Thymus (tissue), 11 donors: ENCODE results near the gene PSMB7. TPM values are rescaled to one million over a fixed set of nuclear protein-coding genes. Genes with fewer than 3 reads are reported as not detected.
A peak's percentile ranks its signal among the peaks of the same experiment; 100 is the strongest.

ENCODE experiments used
- DNase-seq, 9 donors: peaks; one replicate each; pipeline ENCODE4 v3.0.0-alpha.2; 2013; ENCODE audit warnings: low spot score in 9 of 9, low read depth in 6 of 9, missing footprints in 1 of 9
- H3K27ac ChIP-seq, 2 donors: one replicate each; pipeline ENCODE4 v1.5.1; 2013; ENCODE audit warnings: control low read depth in 1 of 2, low read depth in 1 of 2, low read length in 1 of 2, mild to moderate bottlenecking in 1 of 2, moderate library complexity in 1 of 2
- H3K27me3 ChIP-seq, 2 donors: one replicate each; pipeline ENCODE4 v1.5.1; 2013; ENCODE audit warnings: low read length in 1 of 2; ENCODE audit not compliant: control insufficient read depth in 2 of 2, insufficient read depth in 1 of 2
- H3K36me3 ChIP-seq, 2 donors: one replicate each; pipeline ENCODE4 v1.5.1; 2013; ENCODE audit warnings: low read length in 1 of 2, mild to moderate bottlenecking in 1 of 2, moderate library complexity in 1 of 2; ENCODE audit not compliant: control insufficient read depth in 2 of 2, insufficient read depth in 2 of 2
- H3K4me1 ChIP-seq, 2 donors: one replicate each; pipeline ENCODE4 v1.5.1; 2013; ENCODE audit warnings: low read length in 2 of 2; ENCODE audit not compliant: control insufficient read depth in 2 of 2, insufficient read depth in 2 of 2
- H3K4me3 ChIP-seq, 2 donors: one replicate each; pipeline ENCODE4 v1.5.1; 2013; ENCODE audit warnings: low read length in 2 of 2, control low read depth in 1 of 2, mild to moderate bottlenecking in 1 of 2
- H3K9me3 ChIP-seq, 2 donors: one replicate each; pipeline ENCODE4 v1.5.1; 2013; ENCODE audit warnings: low read length in 1 of 2, mild to moderate bottlenecking in 1 of 2; ENCODE audit not compliant: control insufficient read depth in 2 of 2, insufficient read depth in 1 of 2
- WGBS: extraction: QIAGEN DNeasy Blood & Tissue Kit; methylation state at CpG from one replicate; pipeline ENCODE4 v1.1.7; 2013; 5-methylcytosine and 5-hydroxymethylcytosine counted together
- polyA plus RNA-seq: library from polyadenylated mRNA; stranded (reverse); fragments of 200-250 nt; gene quantifications from one replicate; pipeline ENCODE4 v1.2.3, GENCODE V29; 2013
- total RNA-seq: library from RNA; stranded (reverse); fragments of 120-200 nt; gene quantifications from one replicate; pipeline ENCODE4 v1.2.4, GENCODE V29; 2013
- donor health status: healthy.

Gene PSMB7
- total and polyA plus RNA-seq, 2 donors: 132 to 177 TPM

DNA sequence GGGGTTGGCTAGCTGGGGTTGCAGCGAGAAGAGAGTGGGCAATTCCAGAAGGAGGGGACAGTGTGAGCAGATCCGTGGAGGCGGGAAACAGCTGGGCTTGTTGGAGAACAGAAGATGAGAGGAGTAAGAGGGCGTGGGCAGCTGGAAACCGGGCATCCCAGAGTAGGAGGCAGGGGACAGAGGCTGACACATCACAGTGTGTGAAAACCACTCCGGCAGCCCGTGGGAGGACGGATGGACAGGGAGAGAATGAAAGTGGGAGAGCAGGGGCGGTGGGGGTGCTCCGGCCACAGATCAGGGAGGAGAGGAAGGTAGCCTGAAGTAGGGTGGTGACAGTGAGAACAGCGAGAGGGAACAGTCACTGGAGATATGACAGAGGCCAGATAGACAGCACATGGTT is 8.3 kb upstream of the PSMB7 start:
- Histone ChIP-seq H3K27me3 (peaks cover 0 to 9% of the 10 kb centered on the region in 2 donors), H3K36me3 (no peaks in the 10 kb centered on the region), H3K4me3 (no peak overlapping the region), H3K9me3 (no peaks in the 10 kb centered on the region), H3K27ac (no peak overlapping the region), H3K4me1 (peaks cover 0 to 7% of the 10 kb centered on the region in 2 donors)
- DNase-seq: no peak
- WGBS: 83% methylated on average over 11 of the region's 11 CpGs

DNA sequence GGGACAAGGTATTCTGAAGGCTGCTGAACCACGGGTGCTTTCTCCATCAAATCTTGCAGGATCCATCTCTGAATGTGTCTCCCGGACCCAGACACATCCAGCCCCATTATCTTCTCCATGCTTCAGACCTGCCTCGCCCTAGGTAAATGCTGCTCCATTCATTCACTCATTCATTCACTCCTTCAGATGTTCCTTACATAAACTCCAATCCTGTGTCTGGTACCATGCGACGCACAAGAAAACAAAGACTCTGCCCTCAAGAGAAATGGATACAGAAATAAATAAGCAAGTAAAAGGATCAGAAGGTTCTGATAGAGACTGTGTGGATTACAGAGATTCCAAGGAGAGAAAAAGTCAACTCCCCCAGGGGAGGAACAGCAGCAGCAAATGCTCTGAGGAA is 7.9 kb upstream of the PSMB7 start:
- no peak overlapping the region for H3K27ac ChIP-seq
- WGBS: 97% methylated on average over 5 of the region's 5 CpGs
- peaks cover 0 to 9% of the 10 kb centered on the region in 2 donors for H3K27me3 ChIP-seq
- no peaks in the 10 kb centered on the region for H3K36me3 ChIP-seq
- no peak overlapping the region for H3K4me3 ChIP-seq
- DNase-seq: no peak
- H3K4me1 ChIP-seq: peaks cover 0 to 7% of the 10 kb centered on the region in 2 donors
- no peaks in the 10 kb centered on the region for H3K9me3 ChIP-seq

DNA sequence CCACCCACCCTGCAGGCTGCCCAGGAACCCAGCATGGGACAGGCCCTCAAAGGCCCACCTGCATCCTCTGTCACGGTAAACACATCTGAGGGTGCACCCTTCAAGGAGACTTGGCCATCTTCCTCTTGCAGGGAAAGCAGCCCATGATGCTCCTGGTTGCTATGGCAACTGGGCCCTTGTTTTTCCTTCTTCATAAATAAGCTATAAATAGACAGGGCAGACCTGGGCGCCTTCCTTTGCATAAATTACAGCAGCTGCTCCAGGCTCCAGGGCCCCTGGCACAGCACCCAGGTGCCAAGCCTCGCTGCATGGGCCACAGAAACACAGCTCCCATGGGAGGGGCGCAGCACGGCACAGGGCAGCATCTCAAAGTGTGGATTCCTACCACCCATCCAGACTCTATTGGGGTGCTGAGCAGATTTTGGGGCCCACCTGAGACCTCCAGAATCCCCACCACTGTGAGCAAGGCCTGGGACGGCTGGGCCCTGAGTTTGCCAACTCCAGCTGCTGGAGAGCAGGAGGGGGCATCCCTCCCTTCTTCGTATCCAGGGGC is 5.8 kb upstream of the PSMB7 start:
- no peak overlapping the region for H3K4me3 ChIP-seq
- WGBS: 69% methylated on average over 7 of the region's 7 CpGs
- no peak overlapping the region for H3K27ac ChIP-seq
- peaks cover 0 to 7% of the 10 kb centered on the region in 2 donors for H3K4me1 ChIP-seq
- no peaks in the 10 kb centered on the region for H3K36me3 ChIP-seq
- peaks cover 0 to 9% of the 10 kb centered on the region in 2 donors for H3K27me3 ChIP-seq
- peak in 3 of 9 donors; percentile 5 to 45 (median 18) for DNase-seq
- peaks cover 0 to 2% of the 10 kb centered on the region in 2 donors for H3K9me3 ChIP-seq

GRCh38 chr9:124419832-124420489 is 4.7 kb upstream of the PSMB7 start:
- no peaks in the 10 kb centered on the region for H3K36me3 ChIP-seq
- H3K9me3 ChIP-seq: peaks cover 0 to 11% of the 10 kb centered on the region in 2 donors
- peaks cover 0 to 9% of the 10 kb centered on the region in 2 donors for H3K27me3 ChIP-seq
- DNase-seq: no peak
- H3K4me1 ChIP-seq: peaks cover under 1 to 7% of the 10 kb centered on the region in 2 donors
- H3K27ac ChIP-seq: no peak overlapping the region
- no peak overlapping the region for H3K4me3 ChIP-seq
- WGBS: 73% methylated on average over 6 of the region's 6 CpGs

- peaks cover 0 to 11% of the 10 kb centered on the region in 2 donors for H3K9me3 ChIP-seq
- H3K27me3 ChIP-seq: no peaks in the 10 kb centered on the region
- no peak overlapping the region for H3K27ac ChIP-seq
- WGBS: 90% methylated on average over 17 of the region's 17 CpGs
- peaks cover 7 to 15% of the 10 kb centered on the region in 2 donors for H3K4me1 ChIP-seq
- no peak overlapping the region for H3K4me3 ChIP-seq
- DNase-seq: no peak
- H3K36me3 ChIP-seq: peaks cover 14 to 31% of the 10 kb centered on the region in 2 donors
Observed at GRCh38 chr9:124415852-124416484, 726 bp upstream of the PSMB7 start.

GRCh38 chr9:124414612-124415011 is 630 bp downstream of the PSMB7 start:
- DNase-seq: no peak
- WGBS: 27% methylated on average over 13 of the region's 13 CpGs
- Histone ChIP-seq H3K27ac (peak overlapping the region in 1 of 2 donors; percentile 76), H3K27me3 (no peaks in the 10 kb centered on the region), H3K9me3 (peaks cover 0 to 11% of the 10 kb centered on the region in 2 donors), H3K4me1 (peaks cover 7 to 9% of the 10 kb centered on the region in 2 donors), H3K36me3 (peaks cover 14 to 40% of the 10 kb centered on the region in 2 donors), H3K4me3 (peak overlapping the region; percentile 83 to 91)

DNA sequence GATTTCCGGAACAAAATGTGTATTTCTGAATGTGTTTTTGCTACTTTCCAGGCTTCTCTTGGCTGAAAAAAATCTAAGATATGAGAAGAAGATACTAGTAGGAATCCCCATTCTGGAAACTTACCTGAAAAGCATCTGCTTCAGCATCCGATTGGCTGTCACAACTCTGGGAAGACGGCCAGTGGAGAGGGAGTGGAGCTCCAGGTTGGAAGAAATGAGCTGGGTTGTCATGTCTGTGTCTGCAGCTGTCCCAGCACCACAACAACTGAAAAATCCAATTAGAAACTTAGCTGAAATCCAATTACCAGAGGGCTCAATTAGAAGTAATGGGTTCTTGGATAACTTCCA is 3.0 kb downstream of the PSMB7 start:
- H3K9me3 ChIP-seq: peaks cover 0 to 11% of the 10 kb centered on the region in 2 donors
- no peak overlapping the region for H3K27ac ChIP-seq
- WGBS: 94% methylated on average over 3 of the region's 3 CpGs
- H3K27me3 ChIP-seq: no peaks in the 10 kb centered on the region
- peaks cover 7 to 8% of the 10 kb centered on the region in 2 donors for H3K4me1 ChIP-seq
- peaks cover 16 to 60% of the 10 kb centered on the region in 2 donors for H3K36me3 ChIP-seq
- no peak overlapping the region for H3K4me3 ChIP-seq
- no peak for DNase-seq

- DNase-seq: no peak
- H3K9me3 ChIP-seq: peaks cover 0 to 11% of the 10 kb centered on the region in 2 donors
- H3K27ac ChIP-seq: no peak overlapping the region
- H3K36me3 ChIP-seq: peaks cover 16 to 66% of the 10 kb centered on the region in 2 donors
- 97% methylated on average over 5 of the region's 5 CpGs for WGBS
- H3K4me3 ChIP-seq: no peak overlapping the region
- H3K27me3 ChIP-seq: no peaks in the 10 kb centered on the region
- H3K4me1 ChIP-seq: peaks cover 7 to 8% of the 10 kb centered on the region in 2 donors
Observed at GRCh38 chr9:124411514-124412227, 3.6 kb downstream of the PSMB7 start.
